HG03196 (cell line): Measurements from ENCODE around the gene TGFBR3.

Source experiments
- ATAC-seq: cut with Tn5 transposase; IDR thresholded peaks from one replicate; pipeline ENCODE4 v1.9.1; 2021; ENCODE audit not compliant: unreplicated experiment

The TGFBR3 gene

DNA sequence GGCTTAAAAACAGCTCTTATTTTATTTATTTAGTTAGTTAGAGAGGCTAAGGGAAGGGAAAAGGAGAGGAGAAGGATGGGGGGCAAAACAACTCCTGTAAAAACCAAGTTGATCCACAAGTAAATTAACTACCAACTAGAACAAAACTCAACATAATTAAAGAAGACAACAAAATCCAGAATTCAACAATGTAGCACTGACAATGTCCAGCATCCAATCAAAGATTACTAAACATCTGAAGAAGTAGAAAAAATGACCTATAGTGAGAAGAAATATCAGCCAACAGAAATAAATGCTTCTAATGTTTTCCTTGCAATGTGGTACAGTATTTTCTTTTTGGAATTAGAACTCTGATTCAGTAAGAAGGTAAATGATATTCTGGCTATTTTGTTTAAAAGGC is 225.2 kb downstream of the TGFBR3 start:
- ATAC-seq = no peak

DNA sequence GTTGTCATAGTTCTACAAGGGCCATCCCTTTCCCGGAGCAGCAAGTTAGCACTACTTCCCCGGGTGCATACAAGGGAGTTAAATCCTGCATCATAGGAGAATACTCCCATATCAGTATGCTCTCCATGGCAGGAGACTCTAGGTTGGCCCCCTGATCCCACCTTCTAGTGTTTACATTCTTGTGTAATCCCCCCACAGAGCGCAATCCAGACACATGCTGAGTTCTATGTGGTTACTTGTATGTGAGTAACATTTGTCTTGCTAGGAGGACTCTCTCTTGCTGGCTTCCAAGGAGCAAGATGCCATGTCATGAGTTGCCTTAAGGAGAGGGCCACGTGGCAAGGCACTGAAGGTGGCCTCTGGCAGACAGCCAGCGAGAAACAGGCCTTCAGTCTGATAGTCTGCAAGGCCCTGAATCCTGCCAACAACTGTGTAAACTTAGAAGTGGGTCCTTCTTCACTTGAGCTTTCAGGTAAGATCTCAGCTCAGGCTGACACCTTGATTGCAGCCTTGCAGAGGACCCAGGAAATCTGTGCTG is 230.0 kb downstream of the TGFBR3 start:
- no peak for ATAC-seq

DNA sequence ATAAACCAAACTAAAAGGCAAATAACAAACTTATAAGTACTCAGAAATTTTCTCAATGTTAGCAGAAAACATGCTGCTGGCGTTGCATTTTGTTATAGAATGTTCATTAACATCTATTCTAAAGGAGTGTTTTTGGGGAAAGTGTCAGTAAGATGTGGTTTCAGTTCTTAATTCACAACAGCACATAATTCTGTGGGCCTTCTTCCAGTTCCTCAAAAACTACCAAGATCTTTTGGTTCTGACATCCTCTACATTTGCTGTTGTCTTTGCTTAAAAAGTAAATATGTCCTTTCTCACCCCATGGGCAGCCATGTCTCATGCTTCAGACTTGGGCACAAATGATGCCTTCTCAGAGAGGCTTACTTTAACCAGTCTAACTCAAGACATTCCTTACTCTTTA is 232.8 kb downstream of the TGFBR3 start:
- ATAC-seq = no peak

DNA sequence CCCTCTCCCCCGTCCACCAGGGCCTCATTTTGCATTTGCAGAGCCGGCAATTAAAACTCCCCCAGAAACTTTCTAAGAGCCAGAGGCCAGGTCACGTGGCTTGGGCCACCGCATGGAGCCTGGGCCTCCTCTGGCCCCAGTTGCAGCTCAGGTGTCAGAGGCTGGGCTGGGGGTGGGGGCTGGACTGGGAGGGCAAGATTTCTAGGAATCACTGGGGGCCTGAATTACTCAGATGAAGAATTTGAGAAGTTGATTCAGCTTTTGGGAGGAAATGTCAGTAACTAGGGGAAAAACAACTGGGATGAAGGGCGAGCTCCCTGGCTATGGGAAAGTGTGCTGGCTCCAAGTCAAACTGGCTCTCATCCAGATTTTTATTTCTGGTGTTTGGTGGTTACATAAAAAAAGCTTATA is 234.3 kb downstream of the TGFBR3 start:
- no peak for ATAC-seq

DNA sequence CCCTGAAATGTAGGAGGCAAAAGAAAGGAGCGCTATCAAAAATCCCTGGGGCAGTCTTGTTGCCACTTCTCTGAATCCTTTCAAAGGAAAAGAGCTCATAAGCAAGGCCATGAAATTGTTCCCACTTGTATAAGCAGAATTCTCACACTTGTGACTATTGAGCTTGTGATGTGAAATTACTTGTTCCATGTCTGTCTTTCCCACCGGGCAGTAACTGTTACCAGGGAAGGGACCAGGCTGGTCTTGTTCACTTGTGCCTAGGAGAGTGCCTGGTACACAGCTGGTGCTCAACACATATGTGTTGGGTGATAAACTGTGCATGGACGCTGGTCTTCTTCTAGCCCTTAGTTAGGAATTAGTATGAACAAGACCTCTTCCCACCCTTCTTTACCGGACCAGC is 234.7 kb downstream of the TGFBR3 start:
- ATAC-seq = no peak

DNA sequence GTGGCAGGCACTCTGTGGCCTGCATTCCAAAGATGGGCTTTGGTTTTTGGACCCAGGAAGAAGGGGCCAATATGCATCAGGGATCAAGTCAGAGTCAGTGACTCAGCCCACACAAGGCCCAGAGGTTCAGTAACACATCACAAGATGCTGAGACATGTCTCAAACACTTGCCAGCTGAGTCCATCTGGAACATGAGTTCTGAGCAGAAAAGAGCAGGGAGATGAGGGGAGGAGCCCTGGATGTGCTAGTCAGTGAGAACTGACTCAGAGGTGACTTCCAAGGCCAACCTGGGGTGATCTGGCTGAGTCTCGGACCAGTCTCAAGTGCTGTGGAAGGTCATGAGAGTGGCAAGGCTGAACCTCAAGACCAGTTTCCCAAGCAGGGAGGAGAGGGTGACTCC is 235.2 kb downstream of the TGFBR3 start:
- ATAC-seq = no peak

DNA sequence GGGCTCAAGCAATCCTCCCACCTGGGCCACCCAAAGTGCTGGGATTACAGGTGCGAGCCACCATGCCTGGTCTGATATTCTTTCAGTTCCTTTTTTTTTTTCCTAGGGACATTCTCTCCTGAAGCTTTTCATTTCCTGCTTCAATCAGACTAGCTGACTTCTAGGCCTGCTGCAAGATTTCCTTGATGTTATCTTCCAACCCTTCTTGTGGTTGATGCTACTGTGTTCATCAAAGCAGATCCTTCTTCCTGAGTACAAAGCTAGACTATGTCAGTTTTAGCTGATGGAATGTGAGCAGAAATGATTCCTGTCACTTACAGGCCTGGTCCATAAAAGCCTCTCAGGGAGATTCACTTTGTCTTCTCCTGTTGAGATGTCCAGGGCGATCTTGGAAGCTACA is 238.9 kb downstream of the TGFBR3 start:
- no peak for ATAC-seq

DNA sequence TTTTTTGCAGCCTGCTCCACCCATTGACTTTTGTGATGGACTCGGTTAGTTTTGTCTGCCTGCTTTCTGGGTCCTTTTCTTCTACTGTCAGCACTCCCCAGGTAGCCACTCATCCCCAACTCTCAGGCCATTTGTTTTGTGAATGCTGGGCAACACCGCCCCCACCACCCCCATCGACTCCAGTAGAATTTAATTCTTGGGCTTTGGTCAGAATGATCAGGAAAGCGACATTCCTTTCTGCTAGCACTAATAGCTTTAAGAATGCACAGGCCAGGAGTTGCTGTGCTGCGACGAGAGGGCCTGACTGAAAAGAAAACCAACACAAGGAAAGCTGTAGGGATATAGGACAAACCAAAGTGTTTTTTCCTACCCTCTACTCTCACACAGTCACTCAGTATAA is 240.9 kb downstream of the TGFBR3 start:
- ATAC-seq = no peak

DNA sequence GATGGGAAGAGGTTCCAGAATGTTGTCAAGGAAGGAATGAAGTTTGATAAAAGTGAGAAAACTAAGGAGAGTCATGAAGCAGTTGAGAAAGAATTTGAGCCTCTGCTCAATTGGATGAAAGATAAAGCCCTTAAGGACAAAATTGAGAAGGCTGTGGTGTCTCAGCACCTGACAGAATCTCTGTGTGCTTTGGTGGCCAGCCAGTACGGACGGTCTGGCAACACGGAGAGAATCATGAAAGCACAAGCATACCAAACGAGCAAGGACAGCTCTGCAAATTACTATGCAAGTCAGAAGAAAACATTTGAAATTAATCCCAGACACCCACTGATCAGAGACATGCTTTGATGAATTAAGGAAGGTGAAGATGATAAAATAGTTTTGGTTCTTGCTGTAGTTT is 242.5 kb downstream of the TGFBR3 start:
- ATAC-seq = no peak

DNA sequence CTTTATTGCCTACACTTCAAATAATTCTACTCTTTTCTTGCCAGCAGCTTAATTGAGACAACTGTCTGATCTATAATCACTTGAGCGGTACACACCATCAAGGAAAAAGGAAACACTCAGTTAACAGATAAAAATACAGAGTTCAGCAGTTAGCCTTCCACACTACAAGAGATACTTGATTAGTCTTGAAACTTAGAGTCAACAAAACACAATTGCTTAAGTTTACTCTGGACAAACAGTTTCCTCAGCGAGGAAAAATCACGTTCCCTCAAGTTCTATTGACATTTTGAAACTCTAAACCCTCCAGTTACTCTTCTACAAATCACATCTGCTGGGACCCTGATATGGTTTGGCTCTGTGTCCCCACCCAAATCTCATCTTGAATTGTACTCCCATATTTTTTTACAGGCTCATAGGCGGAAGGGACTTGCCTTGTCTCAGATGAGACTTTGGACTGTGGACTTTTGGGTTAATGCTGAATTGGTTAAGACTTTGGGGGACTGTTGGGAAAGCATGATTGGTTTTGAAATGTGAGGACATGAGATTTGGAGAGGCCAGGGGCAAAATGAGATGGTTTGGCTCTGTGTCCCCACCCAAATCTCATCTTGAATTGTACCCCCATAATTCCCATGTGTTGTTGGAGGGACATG is 244.9 kb downstream of the TGFBR3 start:
- no peak for ATAC-seq

DNA sequence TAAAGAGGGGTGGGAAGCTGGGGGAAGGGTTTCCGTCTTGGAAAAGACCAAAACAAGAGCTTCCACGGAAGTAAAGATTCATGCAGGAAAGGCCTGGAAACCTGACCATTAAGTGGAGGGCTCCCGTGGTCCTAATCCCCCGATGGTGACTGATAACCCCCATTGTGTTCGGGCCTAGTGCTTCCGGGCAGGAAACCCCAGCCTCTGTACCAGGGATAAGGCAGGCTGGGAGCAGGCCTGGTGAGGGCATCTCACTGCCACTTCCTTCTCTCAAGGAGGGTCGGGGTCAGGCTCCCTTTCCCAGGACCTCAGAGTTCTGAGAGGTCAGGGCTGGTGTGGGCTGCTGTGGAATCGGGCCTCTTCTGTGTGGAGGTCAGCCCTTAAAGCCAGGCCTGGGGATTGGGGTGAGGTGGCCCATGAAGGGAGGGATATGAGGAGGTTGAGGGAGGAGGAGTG is 248.4 kb downstream of the TGFBR3 start:
- ATAC-seq = no peak

DNA sequence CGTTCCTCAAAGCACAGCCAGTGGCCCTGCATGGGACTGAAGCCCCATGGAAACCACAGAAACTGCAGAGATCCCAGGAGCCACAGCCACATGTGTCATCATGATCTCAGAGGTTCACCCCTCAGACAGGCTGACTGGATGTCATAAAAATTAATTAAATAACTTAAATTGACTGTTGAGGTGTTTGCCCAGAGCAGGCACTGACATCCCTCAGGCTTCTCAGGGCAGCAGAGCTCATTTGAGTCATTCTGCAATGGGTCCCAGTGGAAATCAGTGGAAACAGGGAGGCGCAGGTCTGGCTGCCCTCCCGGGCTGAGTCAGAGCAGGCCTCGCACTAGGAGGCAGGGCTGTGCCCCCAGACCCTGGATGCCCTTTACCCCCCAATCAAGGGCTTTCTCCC is 250.2 kb downstream of the TGFBR3 start:
- ATAC-seq = no peak

DNA sequence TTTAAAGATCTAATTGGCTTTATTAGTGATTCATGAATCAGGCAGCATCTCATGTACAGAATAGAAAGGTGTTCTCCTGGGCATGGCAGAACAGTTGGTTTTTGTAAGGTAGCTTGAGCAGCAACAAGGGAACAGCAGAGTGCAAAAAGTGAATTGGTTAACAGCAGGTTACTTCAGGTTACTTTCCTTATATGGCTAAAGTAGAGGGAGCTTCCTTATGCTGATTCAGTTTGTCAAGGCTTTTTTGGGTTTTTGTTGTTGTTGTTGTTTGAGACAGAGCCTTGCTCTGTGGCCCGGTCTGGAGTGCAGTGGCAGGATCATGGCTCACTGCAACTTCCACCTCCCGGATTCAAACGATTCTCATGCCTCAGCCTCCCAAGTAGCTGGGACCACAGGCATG is 252.5 kb downstream of the TGFBR3 start:
- ATAC-seq = no peak

DNA sequence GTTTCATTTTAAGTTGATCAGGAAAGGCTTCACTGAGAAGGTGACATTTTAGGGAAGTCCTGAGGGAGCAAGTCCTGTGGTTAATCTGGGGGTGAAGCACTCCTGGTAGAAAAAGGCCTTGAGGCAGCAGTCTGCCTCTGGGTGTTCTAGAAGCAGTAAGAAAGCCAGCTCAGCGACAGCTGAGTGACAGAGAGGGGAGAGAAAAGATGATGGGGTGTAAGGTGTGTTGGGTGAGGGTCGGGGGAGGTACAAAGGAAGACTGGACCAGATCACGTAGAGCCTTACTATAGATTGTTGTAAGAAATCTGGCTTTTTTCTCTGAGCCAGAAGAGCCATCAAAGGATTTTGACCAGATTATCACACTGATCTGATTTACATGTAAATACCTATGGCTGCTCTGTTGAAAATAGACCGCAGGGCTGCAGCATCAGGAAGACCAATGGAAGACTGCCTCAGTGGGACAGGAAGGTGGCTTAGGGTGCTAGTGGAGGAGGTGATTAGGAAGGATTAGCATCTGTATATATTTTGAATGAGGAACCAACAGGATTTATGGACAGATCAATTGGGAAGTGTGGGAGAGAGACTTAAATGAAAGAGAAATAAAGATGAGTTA is 254.1 kb downstream of the TGFBR3 start:
- ATAC-seq = no peak

DNA sequence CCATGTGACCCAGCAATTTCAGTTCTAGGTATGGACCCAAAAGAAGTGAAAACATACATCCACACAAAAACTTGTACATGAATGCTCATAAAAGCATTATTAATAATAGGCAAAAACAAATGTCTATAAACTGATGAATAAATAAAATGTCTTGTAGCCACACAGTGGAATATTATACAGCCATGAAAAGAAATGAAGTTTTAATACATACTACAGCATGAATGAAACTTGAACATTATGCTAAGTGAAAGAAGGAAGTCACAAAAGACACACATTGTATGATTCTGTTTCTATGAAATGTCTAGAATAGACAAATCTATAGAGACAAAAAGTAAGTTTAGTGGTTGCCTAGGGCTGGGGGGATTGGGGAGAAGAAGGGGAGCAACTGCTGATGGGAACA is 255.1 kb downstream of the TGFBR3 start:
- no peak for ATAC-seq
